HG02840 (cell line): ENCODE data around the gene NBAS.
"Not testable (repeated sequence)": the region's sequence is repeated elsewhere in the genome, so short reads cannot be mapped to it uniquely, and the experiment has no call there.

Experiments
- ATAC-seq: cut with Tn5 transposase; IDR thresholded peaks from one replicate; pipeline ENCODE4 v1.9.1; 2021; ENCODE audit warnings: mild to moderate bottlenecking, moderate library complexity, moderate number of reproducible peaks; ENCODE audit not compliant: unreplicated experiment, low FRiP score

NBAS gene

DNA sequence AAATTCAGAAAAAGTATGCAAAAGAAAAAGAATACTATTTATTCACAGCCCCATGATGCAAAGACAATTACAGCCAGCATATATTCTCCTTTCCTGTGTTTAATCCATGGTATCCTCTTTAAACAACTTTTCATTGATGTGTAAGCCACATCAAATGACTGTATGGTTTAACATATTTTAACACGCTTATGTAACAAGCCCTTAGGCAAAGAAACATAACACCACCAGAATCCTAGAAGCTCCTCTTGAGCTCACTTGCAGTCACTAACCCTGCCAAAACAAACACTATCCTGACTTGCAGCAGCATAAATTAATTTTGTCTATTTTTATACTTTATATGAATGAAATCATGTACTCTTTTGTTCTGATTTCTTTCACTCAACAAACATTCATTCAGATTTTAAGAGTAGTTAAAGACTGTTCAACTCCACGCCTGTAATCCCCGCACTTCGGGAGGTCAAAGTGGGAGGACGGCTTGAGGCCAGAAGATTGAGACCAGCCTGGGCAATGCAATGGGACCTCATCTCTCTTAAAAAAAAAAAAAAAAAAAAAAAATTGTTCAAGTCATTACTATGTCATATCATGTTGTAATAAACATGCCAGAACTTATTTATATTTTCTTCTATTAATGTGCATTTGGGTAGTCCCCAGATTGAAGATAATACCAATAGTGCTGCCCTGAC is 226.3 kb downstream of the NBAS start:
- ATAC-seq, result no peak

DNA sequence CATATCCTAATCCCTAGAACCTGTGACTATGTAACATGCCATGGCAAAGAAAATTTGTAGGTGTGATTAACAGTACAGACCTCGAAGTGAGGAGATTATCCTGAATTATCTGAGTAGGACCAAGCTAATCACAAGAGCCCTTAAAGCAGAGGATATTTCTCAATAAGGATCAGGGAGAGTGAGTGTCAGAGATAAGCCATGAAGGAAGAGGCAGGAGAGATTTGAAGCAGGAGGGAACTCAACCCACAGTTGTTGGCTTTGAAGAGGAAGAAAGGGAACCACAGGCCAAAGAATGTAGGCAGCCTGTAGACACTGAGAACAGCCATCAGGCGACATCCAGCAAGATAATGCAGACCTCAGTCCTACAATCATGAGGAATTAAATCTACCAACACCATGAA is 229.3 kb downstream of the NBAS start:
- no peak for ATAC-seq

DNA sequence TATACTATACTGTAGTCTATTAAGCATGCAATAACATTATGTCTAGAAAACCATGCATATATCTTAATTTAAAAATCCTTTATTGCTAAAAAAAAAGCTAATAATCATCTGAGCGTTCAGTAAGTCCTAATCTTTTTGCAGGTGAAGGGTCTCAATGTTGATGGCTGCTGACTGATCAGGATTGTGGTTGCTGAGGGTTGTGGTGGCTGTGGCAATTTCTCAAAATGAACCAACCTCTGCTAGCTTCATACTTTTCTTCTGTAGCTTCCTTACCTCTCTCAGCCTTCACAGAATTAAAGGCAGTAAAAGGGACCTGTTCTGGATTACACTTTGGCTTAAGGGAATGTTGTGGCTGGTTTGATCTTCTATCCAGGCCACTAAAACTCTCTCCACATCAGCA is 235.8 kb downstream of the NBAS start:
- ATAC-seq, result no peak

DNA sequence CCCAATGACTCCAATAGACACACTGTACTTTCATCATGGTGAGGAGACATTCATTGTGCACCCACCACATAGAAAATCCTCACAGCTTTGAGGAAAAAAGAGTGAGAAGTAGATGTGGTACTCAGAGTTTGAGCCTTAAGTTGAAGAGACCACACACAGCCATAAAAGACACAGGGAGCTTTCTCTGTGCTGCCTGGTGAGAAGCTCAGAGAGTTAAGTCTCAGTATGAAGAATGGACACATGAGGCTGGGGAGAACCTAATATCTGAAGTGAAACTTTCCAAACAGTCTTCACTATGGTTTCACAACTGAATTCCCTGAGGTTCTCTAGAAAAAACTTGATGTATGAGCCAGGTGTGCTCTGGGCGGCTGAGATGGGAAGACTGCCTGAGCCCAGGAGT is 237.9 kb downstream of the NBAS start:
- ATAC-seq, result no peak

DNA sequence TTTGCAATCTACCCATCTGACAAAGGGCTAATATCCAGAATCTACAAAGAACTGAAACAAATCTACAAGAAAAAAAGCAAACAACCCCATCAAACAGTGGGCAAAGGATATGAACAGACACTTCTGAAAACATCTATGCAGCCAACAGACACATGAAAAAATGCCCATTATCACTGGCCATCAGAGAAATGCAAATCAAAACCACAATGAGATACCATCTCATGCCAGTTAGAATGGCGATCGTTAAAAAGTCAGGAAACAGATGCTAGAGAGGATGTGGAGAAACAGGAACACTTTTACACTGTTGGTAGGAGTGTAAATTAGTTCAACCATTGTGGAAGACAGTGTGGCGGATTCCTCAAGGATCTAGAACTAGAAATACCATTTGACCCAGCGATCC is 239.7 kb downstream of the NBAS start:
- not testable (repeated sequence) for ATAC-seq

DNA sequence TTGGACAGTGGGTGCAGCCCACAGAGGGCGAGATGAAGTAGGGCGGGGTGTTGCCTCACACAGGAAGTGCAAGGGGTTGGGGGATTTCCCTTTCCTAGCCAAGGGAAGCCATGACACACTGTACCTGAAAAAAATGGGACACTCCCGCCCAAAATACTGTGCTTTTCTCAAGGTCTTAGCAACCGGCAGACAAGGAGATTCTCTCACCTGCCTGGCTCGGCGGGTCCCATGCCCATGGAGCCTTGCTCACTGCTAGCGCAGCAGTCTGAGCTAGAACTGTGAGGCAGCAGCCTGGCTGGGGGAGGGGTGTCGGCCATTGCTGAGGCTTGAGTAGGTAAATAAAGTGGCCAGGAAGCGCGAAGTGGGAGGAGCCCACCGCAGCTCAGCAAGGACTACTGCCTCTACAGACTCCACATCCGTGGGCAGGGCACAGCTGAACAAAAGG is 244.7 kb downstream of the NBAS start:
- no peak for ATAC-seq

DNA sequence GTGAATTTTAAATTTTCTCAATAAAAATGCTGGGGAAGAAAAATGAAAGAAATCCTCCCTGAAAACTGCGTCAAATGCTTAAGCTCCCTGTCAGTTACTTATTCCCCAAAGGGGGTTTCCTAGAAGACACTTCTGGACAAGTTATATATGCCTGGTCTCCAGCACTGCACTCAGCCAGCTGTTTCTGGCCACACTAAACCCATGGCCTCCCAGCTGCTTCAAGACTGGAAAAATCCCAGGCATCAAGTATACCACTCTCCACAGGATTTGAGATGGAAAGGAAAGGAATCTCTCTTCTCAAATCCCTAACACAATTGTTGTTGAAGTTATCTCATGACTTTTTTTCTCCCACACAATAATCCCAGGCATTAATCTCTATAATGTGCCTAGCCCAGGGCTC is 245.7 kb downstream of the NBAS start:
- ATAC-seq, result no peak

DNA sequence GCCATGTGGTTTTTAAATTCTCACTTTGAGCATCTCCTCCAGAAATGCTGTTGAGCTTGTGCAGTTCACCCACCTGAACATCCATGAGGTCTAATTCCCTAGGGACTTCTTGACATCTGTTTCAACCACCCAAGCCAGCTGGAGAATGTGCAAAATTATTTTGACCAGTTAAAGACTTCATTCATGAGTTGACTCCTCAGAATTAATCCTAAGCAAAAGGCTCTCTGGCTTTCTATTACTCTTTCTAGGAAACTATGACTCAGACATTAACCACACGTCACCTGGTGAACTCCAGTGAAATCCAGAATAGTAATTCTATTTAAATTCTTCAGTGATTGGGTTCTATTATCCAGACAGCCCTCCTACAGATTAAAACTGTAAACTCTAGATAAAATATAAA is 247.5 kb downstream of the NBAS start:
- peak; percentile 71 for ATAC-seq

DNA sequence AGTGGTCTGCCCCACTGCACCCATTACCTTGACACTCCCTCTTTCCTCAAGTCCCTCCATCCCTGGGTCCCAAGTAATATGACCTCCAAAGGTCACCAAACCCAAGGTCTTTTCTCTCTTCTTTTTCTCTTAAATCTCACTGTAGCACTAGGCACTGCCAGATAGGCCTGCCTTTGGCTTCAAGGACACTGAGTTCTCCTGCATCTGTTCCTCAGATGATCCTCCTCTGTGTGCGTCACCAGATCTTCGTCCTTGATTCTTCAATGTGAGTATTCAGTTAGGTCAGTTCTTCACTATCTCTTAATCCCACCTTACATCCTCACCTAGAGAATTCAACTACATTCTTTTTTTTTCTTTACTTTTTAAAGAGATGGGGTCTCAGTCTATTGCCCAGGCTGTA is 249.2 kb downstream of the NBAS start:
- no peak for ATAC-seq

DNA sequence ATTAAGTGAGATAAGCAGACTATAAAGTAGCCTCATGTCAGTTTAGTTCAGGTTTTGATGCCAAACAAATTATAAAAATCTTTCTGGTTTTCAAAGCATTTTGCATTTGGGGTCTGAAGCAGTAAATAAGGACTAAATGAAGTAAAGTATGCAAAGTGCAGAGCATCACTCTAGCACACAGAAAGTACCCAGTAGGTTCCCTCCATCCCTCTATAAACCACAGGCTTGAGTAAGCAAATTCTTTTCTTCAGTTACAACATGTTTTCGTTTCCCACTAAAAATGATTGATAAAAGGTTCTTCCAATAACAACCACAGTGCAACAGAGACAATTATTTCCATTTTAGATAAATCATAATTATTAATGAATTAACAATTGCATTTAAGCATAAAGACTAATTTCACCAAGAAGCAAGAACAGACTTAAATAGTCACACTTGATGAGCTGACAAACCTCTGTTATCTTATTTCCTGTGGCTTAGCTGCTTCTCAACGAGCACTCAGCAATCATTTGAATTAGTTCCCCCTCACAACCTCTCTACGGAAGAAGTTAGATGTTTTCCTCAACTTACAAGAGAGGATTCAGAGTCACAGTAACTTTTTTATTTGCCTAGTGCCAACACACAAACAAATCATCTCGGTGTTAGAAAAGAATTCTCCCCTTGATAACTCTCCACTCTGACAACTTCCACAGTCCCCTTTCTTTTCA is 249.8 kb downstream of the NBAS start:
- ATAC-seq, result peak; percentile 74

DNA sequence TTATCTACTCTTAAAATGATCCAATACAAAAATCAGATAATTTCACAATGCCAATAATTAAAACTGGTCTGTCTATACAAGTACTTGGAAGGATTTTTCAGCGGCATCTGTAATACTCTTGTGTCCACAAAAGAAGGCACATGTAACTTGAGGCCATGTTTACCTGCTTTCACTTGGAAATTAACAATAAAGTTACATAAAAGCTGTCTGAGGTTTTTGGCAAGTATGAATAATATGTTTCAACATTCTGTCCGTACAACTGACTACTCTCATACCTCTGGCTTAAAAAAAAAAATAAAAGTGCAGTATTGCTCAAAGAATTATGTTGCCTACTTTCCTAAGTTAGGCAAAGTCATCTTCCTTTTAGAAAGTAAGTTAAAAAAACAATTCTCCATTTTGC is 253.6 kb downstream of the NBAS start:
- ATAC-seq, result no peak

DNA sequence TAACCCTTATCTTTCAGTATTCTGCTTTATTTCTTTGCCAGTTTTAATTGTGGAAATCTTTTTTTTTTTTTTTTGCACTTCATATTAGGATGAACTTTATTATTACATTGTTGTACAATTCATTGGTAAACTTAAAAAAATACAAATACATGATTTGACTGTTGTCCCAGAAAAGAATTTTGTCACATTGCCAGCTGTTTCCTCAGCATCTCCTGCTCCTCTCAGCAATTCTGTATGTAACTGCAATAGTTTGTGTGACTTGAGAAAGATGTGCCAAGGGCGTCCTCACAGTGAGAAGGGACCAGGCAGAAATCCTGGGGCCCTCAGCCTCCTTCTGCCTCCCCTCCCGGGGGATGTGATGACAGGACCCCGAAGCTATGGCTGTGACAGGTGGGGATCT is 254.4 kb downstream of the NBAS start:
- no peak for ATAC-seq

DNA sequence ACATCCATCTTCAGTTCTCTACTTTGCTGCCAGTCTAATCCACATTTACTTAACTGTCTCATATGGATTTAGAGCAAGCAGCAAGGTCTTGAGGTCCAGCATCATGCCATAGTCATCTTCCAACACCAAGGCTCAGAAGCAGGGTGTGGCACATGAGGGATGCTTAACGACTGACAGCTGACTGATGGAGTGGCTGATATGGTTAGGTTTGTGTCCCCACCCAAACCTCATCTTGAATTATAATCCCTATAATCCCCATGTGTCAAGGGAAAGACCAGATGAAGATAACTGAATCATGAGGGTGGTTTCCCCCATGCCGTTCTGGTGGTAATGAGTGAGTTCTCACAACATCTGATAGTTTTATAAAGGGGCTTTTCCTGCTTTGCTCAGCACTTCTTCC is 257.3 kb downstream of the NBAS start:
- ATAC-seq, result no peak

DNA sequence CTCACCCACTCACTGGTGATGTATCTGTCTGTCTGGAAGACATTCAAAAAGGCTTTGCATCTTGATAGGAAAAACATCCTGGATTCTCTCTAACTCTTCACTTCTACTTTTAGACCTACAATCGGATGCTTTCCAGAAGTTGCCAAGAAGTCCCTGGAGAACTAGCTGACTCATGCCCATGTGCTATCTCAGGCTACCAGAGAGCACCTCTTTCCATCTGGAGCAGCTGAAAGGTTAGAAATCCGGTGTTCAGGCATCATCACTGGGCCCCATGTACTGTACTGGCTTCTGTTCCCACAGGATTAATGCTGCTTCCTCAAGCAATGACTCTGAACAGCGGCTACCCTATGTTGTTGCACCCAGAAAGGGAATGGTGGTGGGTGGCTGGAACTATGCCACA is 259.0 kb downstream of the NBAS start:
- no peak for ATAC-seq

DNA sequence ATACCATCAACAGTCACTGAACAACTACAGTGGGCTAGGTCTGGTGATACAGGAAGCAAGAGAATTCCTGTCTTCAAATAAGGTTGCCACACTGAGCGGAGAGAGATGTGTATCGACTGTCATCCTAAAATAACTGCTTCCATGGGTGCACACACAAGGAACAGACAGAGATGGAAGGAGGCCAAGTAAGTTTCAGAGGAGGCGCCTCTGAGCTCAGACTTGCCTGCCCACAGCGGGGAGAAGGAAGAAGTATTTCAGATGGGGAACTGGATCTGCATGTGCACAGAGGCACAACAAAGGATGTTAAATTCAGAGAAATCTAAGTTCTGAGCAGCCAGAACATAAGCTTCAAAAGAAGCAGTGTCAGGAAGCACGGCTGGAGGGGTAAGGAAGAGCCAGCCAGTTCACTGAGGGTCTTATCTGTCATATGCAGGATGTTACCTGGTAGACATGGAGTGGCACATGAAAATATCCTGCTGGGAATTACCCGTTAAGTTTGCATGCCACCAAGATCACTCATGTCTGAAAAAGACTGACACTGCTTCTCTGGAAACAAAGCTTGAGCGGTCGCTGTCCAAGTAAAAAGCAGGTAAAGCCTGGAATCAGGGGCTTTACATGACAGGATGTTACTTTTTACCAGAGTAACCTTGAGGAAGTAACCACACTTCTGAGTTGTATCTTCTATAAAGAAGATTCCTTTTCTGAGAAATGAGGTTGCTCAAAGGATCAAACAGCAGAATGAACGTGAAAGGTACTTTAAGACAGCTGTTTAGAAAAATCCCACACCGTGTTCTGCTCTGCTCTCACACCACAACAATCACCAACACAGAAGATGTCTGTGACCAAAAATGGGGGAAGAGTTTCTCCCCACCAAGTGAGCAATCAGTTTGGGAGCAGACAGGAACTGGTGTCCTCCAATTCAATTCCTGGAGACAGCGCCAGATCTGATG is 260.2 kb downstream of the NBAS start:
- ATAC-seq, result no peak

DNA sequence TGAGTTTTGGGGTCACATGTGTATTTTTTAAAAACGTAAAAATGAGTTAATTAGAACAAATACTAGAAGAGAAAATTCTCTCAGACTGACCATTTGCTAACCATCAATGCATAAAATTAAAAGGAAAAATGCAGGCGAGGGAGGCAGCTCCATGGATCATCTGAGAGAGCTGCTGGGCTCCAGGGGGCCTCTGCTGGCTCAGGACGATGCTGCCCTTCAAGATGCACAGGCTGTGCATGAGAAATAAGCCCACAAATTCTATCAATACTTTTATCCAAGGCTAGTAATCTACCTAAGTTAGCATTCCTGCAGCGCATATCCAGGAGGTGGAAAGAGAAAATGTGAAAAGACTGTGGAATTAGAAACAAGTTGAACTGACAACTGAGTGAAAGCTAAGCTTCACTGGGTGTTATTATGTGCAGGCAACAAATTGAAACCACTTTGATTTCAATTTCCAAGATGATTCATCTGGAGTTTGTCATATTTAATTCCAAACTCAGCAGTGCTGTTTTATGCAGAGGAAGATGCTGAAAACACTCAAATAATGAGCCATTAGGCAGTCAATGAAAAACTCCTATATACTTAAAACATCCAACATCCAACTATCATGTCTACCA is 261.1 kb downstream of the NBAS start:
- ATAC-seq, result no peak

DNA sequence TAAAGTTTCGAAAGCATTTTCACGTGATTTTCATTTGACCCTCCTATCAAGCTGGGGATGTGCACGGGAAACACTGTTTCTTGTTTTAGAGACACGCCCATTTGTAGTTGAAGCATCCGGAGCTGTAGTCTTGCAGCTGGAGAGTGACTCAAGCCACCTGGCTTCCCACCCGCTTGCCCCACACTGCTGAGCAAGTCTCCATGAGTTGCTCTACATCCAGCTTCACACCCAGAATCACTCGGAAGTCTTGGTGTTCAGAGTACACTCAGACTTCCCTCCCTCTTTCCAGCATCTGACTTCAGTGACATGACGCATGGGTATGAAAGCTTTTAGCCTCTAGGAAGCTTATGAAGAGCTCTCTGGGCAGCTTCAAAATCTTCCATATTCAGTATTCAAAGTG is 262.4 kb downstream of the NBAS start:
- no peak for ATAC-seq

DNA sequence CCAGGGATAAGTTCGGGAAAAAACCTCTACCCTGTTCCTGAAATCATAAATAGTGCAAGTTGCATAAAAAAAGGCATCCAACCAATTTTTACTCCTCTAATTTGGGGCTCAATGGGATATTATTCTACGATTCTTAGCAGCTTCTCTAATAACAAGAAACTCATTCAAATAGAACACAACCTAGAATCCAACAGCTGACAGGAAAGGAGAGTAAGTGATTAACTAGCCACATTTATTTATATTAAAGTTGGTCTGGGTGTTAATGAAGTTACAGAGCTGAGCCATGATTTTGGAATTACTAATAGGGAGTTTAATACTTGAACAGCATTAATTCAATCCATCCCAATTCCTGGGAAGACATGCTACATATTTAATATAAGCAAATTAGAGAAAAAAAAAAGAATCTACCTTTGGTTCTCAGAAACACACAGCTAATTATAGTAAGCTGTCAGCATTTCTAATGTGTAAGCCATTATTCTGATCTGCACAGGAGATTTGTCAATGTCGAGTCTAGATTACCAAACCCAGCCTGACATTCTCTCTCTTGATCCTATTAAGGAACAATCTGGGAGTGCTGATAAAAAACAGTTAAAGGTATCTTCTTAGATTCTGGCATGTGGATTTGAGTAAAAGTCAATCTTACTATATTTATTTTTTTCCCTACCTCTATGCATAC is 267.7 kb downstream of the NBAS start:
- peak; percentile 72 for ATAC-seq

DNA sequence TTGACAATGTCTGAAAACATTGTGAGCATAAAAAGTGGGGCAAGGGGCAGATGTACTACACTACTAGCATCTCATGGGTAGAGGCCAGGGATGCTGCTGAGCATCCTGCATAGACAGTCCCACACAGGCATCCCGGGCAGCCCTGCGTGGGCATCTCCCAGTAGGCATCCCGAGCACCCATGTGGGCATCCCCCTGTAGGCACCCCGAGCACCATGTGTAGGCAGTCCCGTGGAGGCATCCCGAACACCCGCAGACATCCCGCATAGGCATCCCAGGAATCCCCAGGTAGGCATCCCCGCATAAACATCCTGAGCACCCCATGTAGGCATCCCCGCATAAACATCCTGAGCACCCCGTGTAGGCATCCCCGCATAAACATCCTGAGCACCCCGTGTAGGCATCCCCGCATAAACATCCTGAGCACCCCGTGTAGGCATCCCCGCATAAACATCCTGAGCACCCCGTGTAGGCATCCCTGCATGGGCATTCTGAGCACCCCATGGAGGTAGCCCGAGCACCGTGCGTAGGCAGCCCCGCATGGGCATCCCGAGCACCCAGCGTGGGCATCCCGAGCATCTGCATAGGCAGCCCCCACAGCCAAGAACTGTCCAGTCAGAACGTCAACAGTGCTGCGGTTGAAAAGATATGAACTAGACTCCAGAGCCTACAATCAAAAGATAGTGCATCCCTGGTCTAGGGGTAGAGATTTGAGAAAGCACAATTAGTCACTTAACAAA is 273.5 kb downstream of the NBAS start:
- ATAC-seq, result no peak

DNA sequence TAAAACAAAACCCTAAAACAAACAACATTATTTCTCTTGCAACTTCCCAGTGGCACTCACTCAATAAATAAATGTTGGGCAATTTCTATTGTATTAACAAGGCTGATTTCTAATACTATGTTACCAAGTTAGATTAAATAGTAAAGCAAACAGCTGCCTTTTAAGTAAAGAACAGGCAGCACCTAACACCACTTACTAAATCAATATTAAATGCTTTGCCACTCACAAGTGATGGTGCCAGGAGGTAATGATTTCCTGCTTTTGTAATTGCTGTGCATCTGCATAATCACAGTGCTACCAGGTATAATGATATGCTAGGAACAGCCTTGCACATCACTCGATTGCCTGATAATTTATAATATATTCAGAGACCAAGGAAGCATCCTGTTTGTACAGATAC is 276.5 kb downstream of the NBAS start:
- no peak for ATAC-seq
